Left ventricle myocardium inferior (tissue), 1 donor: ENCODE measurements around the gene PPP1R37. TPM values are rescaled to one million over a fixed set of nuclear protein-coding genes. Genes with fewer than 3 reads are reported as not detected.

Source experiments
- DNase-seq: peaks from one replicate; pipeline ENCODE4 v3.0.0-alpha.2; 2020
- H3K27ac ChIP-seq: fragments of 200-600 bp; replicated peaks from 2 replicates; pipeline ENCODE4 v1.8.0; 2021
- H3K27me3 ChIP-seq: fragments of 200-600 bp; 2 replicates; pipeline ENCODE4 v1.8.0; 2021; ENCODE audit warnings: low read depth
- H3K36me3 ChIP-seq: fragments of 200-600 bp; 2 replicates; pipeline ENCODE4 v1.8.0; 2021
- H3K4me1 ChIP-seq: fragments of 200-600 bp; 2 replicates; pipeline ENCODE4 v1.8.0; 2021
- H3K4me3 ChIP-seq: fragments of 200-600 bp; 2 replicates; pipeline ENCODE4 v1.8.0; 2021; ENCODE audit warnings: mild to moderate bottlenecking, moderate library complexity
- H3K9me3 ChIP-seq: fragments of 200-600 bp; replicated peaks from 2 replicates; pipeline ENCODE4 v1.8.0; 2021
- CTCF ChIP-seq: fragments of 200-600 bp; IDR thresholded peaks from 2 replicates; pipeline ENCODE4 v1.8.0; 2021; ENCODE audit warnings: antibody characterized with exemption, mild to moderate bottlenecking, borderline replicate concordance
- intact Hi-C: fragments of 100-400 bp; cut with micrococcal nuclease; formaldehyde crosslinking; loops from one replicate; pipeline ENCODE4 v1.11.0; 2022
- total RNA-seq: library from RNA; stranded (reverse); fragmentation: NEBNext Ultra II Directional; extraction: Animal tissue kit (Norgen Biotek cat#: 25700); gene quantifications from one replicate; pipeline ENCODE4 v1.2.1, GENCODE V29; 2021
- donor health status: DM: no; HTN: yes; CAD: no; lungs with severe emphysema.

The PPP1R37 gene
- total RNA-seq, 1 donor from 2014 or later = 15.9 TPM

DNA sequence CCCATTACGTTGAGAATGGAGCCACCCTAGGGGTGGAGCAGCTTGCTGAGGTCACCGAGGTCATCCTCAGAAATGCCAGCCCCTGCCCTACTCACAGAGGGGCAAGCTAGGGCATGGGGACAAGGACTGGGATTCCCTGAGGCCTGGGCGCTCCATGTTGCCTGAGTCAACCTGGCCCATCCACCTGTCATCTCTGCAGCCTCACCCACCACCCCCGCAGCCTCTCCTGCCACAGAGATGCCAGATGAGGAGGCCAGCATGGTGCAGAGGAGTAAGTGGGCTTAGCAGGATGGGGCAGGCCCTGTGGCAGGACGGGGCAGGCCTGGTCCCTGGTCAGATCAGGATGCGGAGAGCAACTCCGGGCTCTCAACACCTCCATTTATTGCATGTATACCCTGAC lies 58.3 kb downstream of the PPP1R37 start:
- H3K27ac ChIP-seq = no peak overlapping the region
- H3K4me3 ChIP-seq = no peak overlapping the region
- DNase-seq = no peak
- H3K36me3 ChIP-seq = peaks cover 6% of the 10 kb centered on the region
- intact Hi-C loops = no loop called here
- H3K9me3 ChIP-seq = no peaks in the 10 kb centered on the region
- no peak for TF ChIP-seq CTCF
- peaks cover 29% of the 10 kb centered on the region for H3K4me1 ChIP-seq
- H3K27me3 ChIP-seq = peaks cover 28% of the 10 kb centered on the region

- peaks cover 28% of the 10 kb centered on the region for H3K27me3 ChIP-seq
- H3K4me3 ChIP-seq = peak overlapping the region; percentile 62
- TF ChIP-seq CTCF = no peak
- no peak overlapping the region for H3K27ac ChIP-seq
- no peaks in the 10 kb centered on the region for H3K9me3 ChIP-seq
- DNase-seq = no peak
- no peaks in the 10 kb centered on the region for H3K36me3 ChIP-seq
- H3K4me1 ChIP-seq = peaks cover 29% of the 10 kb centered on the region
- intact Hi-C loops = no loop called here
These were observed 59.0 kb downstream of the PPP1R37 start for GRCh38 chr19:45151821-45152503.

GRCh38 chr19:45152504-45153338 lies 59.7 kb downstream of the PPP1R37 start:
- Histone ChIP-seq H3K9me3 (no peaks in the 10 kb centered on the region), H3K4me3 (peak overlapping the region; percentile 62), H3K27ac (peak overlapping the region; percentile 61), H3K27me3 (peaks cover 32% of the 10 kb centered on the region), H3K36me3 (no peaks in the 10 kb centered on the region), H3K4me1 (peaks cover 29% of the 10 kb centered on the region)
- peak; percentile 49 for DNase-seq
- no peak for TF ChIP-seq CTCF
- intact Hi-C loops = no loop called here

DNA sequence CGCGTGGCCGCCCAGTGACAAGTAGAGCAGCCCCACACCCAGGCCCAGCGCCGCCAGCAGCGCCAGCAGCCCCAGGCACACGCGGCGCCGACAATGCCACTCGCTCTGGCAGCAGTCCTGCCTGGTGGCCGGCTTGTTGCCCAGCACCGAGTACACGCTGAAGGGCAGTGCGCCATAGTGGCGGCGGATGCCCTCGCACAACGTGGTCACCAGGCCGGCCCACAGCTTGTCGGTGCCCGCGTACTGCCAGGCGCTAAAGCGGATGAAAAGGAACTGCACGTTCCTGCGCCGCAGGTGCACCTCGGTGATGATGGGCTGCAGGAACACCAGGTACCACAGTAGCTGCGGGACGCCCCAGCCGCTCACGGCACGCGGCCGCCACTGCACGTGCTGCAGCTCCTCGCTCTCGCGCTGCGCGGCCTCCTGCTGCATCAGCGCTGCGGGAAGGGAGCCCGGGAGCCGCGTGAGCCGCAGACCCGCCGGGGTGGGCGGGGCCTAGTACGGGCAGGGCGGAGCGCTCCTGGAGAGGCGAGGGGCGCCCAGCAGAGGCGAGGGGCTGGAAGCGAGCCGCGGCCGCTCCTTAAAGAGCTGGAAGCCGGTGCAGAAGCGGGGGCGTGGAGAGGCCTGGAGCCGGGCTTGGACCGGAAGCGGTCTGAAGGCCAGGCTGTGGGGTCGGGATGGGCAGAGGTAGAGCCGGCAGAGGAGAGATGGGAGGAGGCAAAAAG lies 60.5 kb downstream of the PPP1R37 start:
- peaks cover 40% of the 10 kb centered on the region for H3K27me3 ChIP-seq
- intact Hi-C loops = no loop called here
- peak overlapping the region; percentile 61 for H3K27ac ChIP-seq
- H3K4me3 ChIP-seq = peak overlapping the region; percentile 62
- no peak for TF ChIP-seq CTCF
- H3K9me3 ChIP-seq = no peaks in the 10 kb centered on the region
- no peaks in the 10 kb centered on the region for H3K36me3 ChIP-seq
- peaks cover 29% of the 10 kb centered on the region for H3K4me1 ChIP-seq
- peak; percentile 46 for DNase-seq

DNA sequence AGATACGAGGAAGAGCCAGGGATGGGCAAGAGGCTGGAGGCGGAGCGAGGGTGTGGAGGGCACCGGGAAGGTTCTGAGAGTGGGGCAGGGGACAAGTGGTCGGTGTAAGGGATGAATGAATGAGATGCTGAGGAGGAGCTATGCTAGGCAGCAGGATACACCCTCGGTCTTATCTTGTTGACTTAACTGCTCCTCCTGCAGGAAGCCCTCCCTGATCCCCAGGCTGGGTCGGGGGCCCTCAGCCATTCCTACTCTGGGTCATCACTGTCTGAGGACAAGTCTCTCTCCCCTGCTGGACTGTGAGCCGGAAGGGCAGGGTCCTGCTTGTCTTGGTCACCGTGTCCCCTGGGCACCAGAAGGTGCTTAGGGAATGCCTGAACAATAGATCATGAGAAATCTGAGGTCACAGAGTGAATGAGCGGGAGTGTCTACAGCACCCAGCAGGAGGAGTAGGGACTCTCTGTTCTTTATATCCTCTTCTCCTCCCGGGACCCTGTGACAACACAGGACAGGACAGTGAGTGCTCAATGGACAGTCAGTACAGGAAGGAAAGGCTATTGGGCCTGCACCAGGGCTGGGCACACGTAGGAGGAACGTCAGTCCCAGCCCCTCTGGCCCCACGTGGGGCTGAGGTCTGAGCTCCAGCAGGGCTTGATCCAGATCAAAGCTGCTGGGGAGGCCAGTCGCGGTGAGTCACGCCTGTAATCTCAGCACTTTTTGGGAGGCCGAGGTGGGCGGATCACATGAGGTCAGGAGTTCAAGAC lies 61.3 kb downstream of the PPP1R37 start:
- DNase-seq = no peak
- Histone ChIP-seq H3K36me3 (no peaks in the 10 kb centered on the region), H3K4me1 (peaks cover 29% of the 10 kb centered on the region), H3K27me3 (peaks cover 47% of the 10 kb centered on the region), H3K4me3 (peak overlapping the region; percentile 62), H3K9me3 (no peaks in the 10 kb centered on the region), H3K27ac (peak overlapping the region; percentile 61)
- intact Hi-C loops = no loop called here
- TF ChIP-seq CTCF = no peak
